K562 (cell line): ENCODE data around the gene UMODL1. TPM values are rescaled to one million over a fixed set of nuclear protein-coding genes. Genes with fewer than 3 reads are reported as not detected.

Source experiments
- ATAC-seq: fragments of 200-7000 bp; cut with Tn5 transposase; 3 replicates; pipeline ENCODE4 v1.9.1; 2020; ENCODE audit warnings: moderate library complexity
- BruUV-seq: library from RNA; stranded (reverse); fragments of 400-500 nt; replicated peaks from 2 replicates; lab custom pipeline; 2021; lab: Mats Ljungman, UMichigan
- CTCF ChIA-PET: fragments of 300-600 bp; formaldehyde crosslinking; extraction: SDS; loops from one replicate; lab custom pipeline; 2021; ENCODE audit warnings: low intra/inter-chr PET ratio; lab: Yijun Ruan, JAX
- POLR2A ChIA-PET: fragments of 300-600, 350-650 bp; sonication (Branson Sonifier 250); formaldehyde crosslinking; extraction: SDS; loops from one replicate; lab custom pipeline; 2021; ENCODE audit warnings: antibody characterized with exemption, inconsistent platforms; lab: Yijun Ruan, JAX
- DNase-seq, 4 experiments: peaks; one replicate each; pipeline versions ENCODE4 v3.0.0 to v3.0.0-alpha.2; 2011 to 2018; ENCODE audit warnings: low spot score in 3 of 4, mixed read lengths in 3 of 4; ENCODE audit errors: extremely low read depth in 1 of 4
- FAIRE-seq: peaks from 2 replicates; lab custom pipeline; 2011; peaks lifted over from hg19 to GRCh38; lab: Jason Lieb, UNC
- H2AFZ ChIP-seq: 2 replicates; pipeline ENCODE4 v1.6.0; 2011; ENCODE audit warnings: low read depth, low read length, control low read depth, inconsistent platforms
- H3K27ac ChIP-seq: fragments of 200-600 bp; 3 replicates; pipeline ENCODE4 v1.8.0; 2011; ENCODE audit warnings: low read depth, mild to moderate bottlenecking, control low read depth, inconsistent platforms, low read length, moderate library complexity, mixed read lengths; ENCODE audit errors: extremely low read depth
- H3K27me3 ChIP-seq, 2 experiments: fragments of 300-600 bp in 1 of 2; 2 replicates in 1 of 2; 3 replicates in 1 of 2; pipeline versions ENCODE4 v1.6.0 to v1.8.0; 2011; ENCODE audit warnings: inconsistent platforms in 2 of 2, low read length in 2 of 2, mild to moderate bottlenecking in 1 of 2, mixed read lengths in 1 of 2, moderate library complexity in 1 of 2; ENCODE audit not compliant: control insufficient read depth in 2 of 2, insufficient read depth in 2 of 2
- H3K36me3 ChIP-seq: fragments of 300-600 bp; 3 replicates; pipeline ENCODE4 v1.8.0; 2011; ENCODE audit warnings: mild to moderate bottlenecking, low read length, inconsistent platforms; ENCODE audit not compliant: control insufficient read depth, insufficient read depth
- H3K4me1 ChIP-seq, 2 experiments: fragments of 200-600 bp in 1 of 2; replicated peaks in 1 of 2; 2 replicates in 1 of 2; 3 replicates in 1 of 2; pipeline versions ENCODE4 v1.5.1 to v1.8.0; 2011; ENCODE audit warnings: inconsistent platforms in 2 of 2, low read length in 2 of 2, mild to moderate bottlenecking in 1 of 2, mixed read lengths in 1 of 2, moderate library complexity in 1 of 2; ENCODE audit not compliant: control insufficient read depth in 2 of 2, insufficient read depth in 2 of 2
- H3K4me2 ChIP-seq: 2 replicates; pipeline ENCODE4 v1.6.1; 2011; ENCODE audit warnings: low read length, control low read depth, inconsistent platforms, mixed read lengths; ENCODE audit not compliant: insufficient read depth
- H3K4me3 ChIP-seq: fragments of 200-600 bp; sonication (generic), shearing (Covaris generic); 2 replicates; pipeline ENCODE4 v1.5.1; 2016; ENCODE audit warnings: control low read depth, inconsistent platforms
- H3K79me2 ChIP-seq: fragments of 200-600 bp; 3 replicates; pipeline ENCODE4 v1.8.0; 2011; ENCODE audit warnings: low read length, inconsistent platforms; ENCODE audit not compliant: control insufficient read depth, insufficient read depth
- H3K9ac ChIP-seq, 2 experiments: 2 replicates each; pipeline versions ENCODE4 v1.6.0 to v1.6.1; 2011; ENCODE audit warnings: low read depth in 2 of 2, low read length in 2 of 2, control low read depth in 1 of 2, inconsistent platforms in 1 of 2, mild to moderate bottlenecking in 1 of 2, mixed read lengths in 1 of 2; ENCODE audit not compliant: insufficient read depth in 1 of 2
- H3K9me1 ChIP-seq: one replicate; pipeline ENCODE4 v1.6.0; 2011; ENCODE audit warnings: inconsistent platforms, mild to moderate bottlenecking, low read length, moderate library complexity; ENCODE audit not compliant: control insufficient read depth, insufficient read depth
- H3K9me3 ChIP-seq: replicated peaks from 2 replicates; pipeline ENCODE4 v1.5.1; 2011; ENCODE audit warnings: low read depth, low read length, inconsistent platforms; ENCODE audit not compliant: control insufficient read depth, insufficient read depth
- H4K20me1 ChIP-seq: replicated peaks from 2 replicates; pipeline ENCODE4 v1.6.1; 2011; ENCODE audit warnings: low read length, inconsistent platforms, mixed read lengths; ENCODE audit not compliant: control insufficient read depth, insufficient read depth
- CLOCK ChIP-seq: fragments of 250-450 bp; sonication (Bioruptor Pico); IDR thresholded peaks from 2 replicates; pipeline ENCODE4 v1.4.0; 2020; ENCODE audit warnings: mild to moderate bottlenecking, moderate library complexity, borderline replicate concordance
- ELF2 ChIP-seq: fragments of 250-450 bp; sonication (Bioruptor Pico); IDR thresholded peaks from 2 replicates; pipeline ENCODE4 v1.5.0; 2021; ENCODE audit warnings: mild to moderate bottlenecking
- SP1 ChIP-seq: sonication (generic); formaldehyde crosslinking; IDR thresholded peaks from 2 replicates; pipeline ENCODE4 v1.8.1; 2022; ENCODE audit warnings: mild to moderate bottlenecking, missing genetic modification reagents
- ZBTB40 ChIP-seq, 2 experiments: fragments of 450-650 bp in 1 of 2; sonication (generic) in 1 of 2; formaldehyde crosslinking in 1 of 2; IDR thresholded peaks; 2 replicates each; pipeline versions ENCODE4 v1.7.1 to v1.9.0; 2016 to 2022; ENCODE audit warnings: inconsistent platforms in 1 of 2, mild to moderate bottlenecking in 1 of 2, missing genetic modification reagents in 1 of 2
- WGBS: fragments of 100-300 bp; shearing (Covaris generic); methylation state at CpG from one replicate; pipeline ENCODE4 v1.1.6; 2016; ENCODE audit warnings: low coverage, mixed read lengths; ENCODE audit not compliant: insufficient coverage; ENCODE audit errors: missing lambda C conversion rate; 5-methylcytosine and 5-hydroxymethylcytosine counted together
- in situ Hi-C: fragments of 300-500 bp; cut with MboI; formaldehyde crosslinking; loops from 4 replicates; pipeline ENCODE4 v1.15.0; 2018; ENCODE audit warnings: inconsistent platforms, mixed read lengths
- intact Hi-C: fragments of 100-400 bp; cut with micrococcal nuclease; formaldehyde crosslinking; loops from 2 replicates; pipeline ENCODE4 v1.14.2; 2022
- polyA plus RNA-seq, 8 experiments: library from polyadenylated mRNA; depleted of rRNA in 4 of 8; stranded (reverse) in 5 of 8; unstranded in 3 of 8; fragments of >200 nt; fragmentation: Nextera tagmentation in 2 of 8; fragmentation: Illumina TruSeq in 1 of 8; extraction: Ambion mirVana in 2 of 8; extraction: Trizol in 1 of 8; gene quantifications; 2 replicates each; pipeline versions ENCODE4 v1.2.1 to v1.2.3, GENCODE V29; 2011 to 2014; ENCODE audit warnings: inconsistent platforms in 1 of 8, missing spikeins in 1 of 8
- total RNA-seq, 7 experiments: library from RNA; depleted of rRNA in 6 of 7; stranded (reverse); fragments of >200 nt in 6 of 7; fragmentation: Illumina TruSeq in 2 of 7; extraction: Trizol in 2 of 7; gene quantifications; 2 replicates each; pipeline versions ENCODE4 v1.2.1 to v1.2.3, GENCODE V29; 2011 to 2021; ENCODE audit warnings: low replicate concordance in 1 of 7

Gene UMODL1
- total and polyA plus RNA-seq, 9 of the 15 experiments (the other 6 are each of a cell fraction or from before 2014, with no cell fraction given): not detected

- POLR2A ChIA-PET: interaction anchor here (0.5 to 1.2 kb wide), 2 partner anchors 13 to 318 kb away, joined by 3 read pairs; no protein-coding TSS in a partner anchor
- DNase-seq (no peak), FAIRE-seq (no peak), ATAC-seq (no peak)
- Histone ChIP-seq H3K4me2 (no peak overlapping the region), H3K36me3 (no peaks in the 10 kb centered on the region), H4K20me1 (peaks cover 30% of the 10 kb centered on the region), H2AFZ (no peak overlapping the region), H3K79me2 (no peaks in the 10 kb centered on the region), H3K9me3 (no peaks in the 10 kb centered on the region), H3K27me3 (peaks cover 81 to 92% of the 10 kb centered on the region in 2 experiments), H3K27ac (no peak overlapping the region), H3K9me1 (peaks cover 4% of the 10 kb centered on the region), H3K9ac (no peak overlapping the region), H3K4me3 (no peak overlapping the region), H3K4me1 (peaks cover 0 to 11% of the 10 kb centered on the region in 2 experiments; a peak in 2 of 5 replicates)
- TF ChIP-seq ZBTB40 (IDR thresholded peaks at IDR 0.05) (no peak), ZBTB40 (CRISPR knock-in tag; IDR thresholded peaks at IDR 0.05) (no peak), CLOCK (CRISPR knock-in tag) (no peak), ELF2 (CRISPR knock-in tag) (no peak), SP1 (CRISPR knock-in tag) (no peak)
- in situ Hi-C loops (no loop called here), intact Hi-C loops (no loop called here)
- CTCF ChIA-PET: no interaction called here
- BruUV-seq: no TSS peak
- WGBS: 0% methylated on average over 1 of the region's 1 CpG
These were observed 31.9 kb downstream of the UMODL1 start for GRCh38 chr21:42102991-42103390.
